HL-60 (cell line): ENCODE measurements around the gene HNRNPA0.

Source experiments
- DNase-seq, 2 experiments: peaks; one replicate each; pipeline ENCODE4 v3.0.0-alpha.2; 2010 to 2020; ENCODE audit warnings: low read depth in 1 of 2, low spot score in 1 of 2
- H3K27ac ChIP-seq: fragments of 250-450 bp; sonication (Bioruptor Pico); replicated peaks from 2 replicates; pipeline ENCODE4 v1.5.1; 2020; ENCODE audit warnings: mild to moderate bottlenecking, moderate library complexity
- H3K27me3 ChIP-seq: fragments of 250-450 bp; sonication (Bioruptor Pico); 2 replicates; pipeline ENCODE4 v1.5.1; 2021; ENCODE audit warnings: mild to moderate bottlenecking, moderate library complexity; ENCODE audit not compliant: insufficient read depth, poor library complexity, severe bottlenecking
- H3K4me3 ChIP-seq: replicated peaks from 2 replicates; pipeline ENCODE4 v1.5.1; 2011; ENCODE audit warnings: mild to moderate bottlenecking, control low read depth, low read length; ENCODE audit not compliant: insufficient read depth
- CTCF ChIP-seq: IDR thresholded peaks from one replicate; pipeline ENCODE4 v1.5.1; 2011; ENCODE audit warnings: low read length, control low read depth, inconsistent platforms; ENCODE audit not compliant: insufficient read depth
- GABPA ChIP-seq: IDR thresholded peaks from 2 replicates; pipeline ENCODE4 v1.6.1; 2012; ENCODE audit warnings: low read depth
- POLR2AphosphoS5 ChIP-seq: IDR thresholded peaks from 2 replicates; pipeline ENCODE4 v1.6.1; 2012; ENCODE audit warnings: low read depth
- REST ChIP-seq: IDR thresholded peaks from 2 replicates; pipeline ENCODE4 v1.6.1; 2012; ENCODE audit warnings: low read depth; ENCODE audit not compliant: insufficient replicate concordance
- SPI1 ChIP-seq: IDR thresholded peaks from 2 replicates; pipeline ENCODE4 v1.6.1; 2012; ENCODE audit warnings: low read depth, mild to moderate bottlenecking, borderline replicate concordance

HNRNPA0 gene

GRCh38 chr5:137733922-137734321 is 20.2 kb downstream of the HNRNPA0 start:
- H3K27me3 ChIP-seq, result no peaks in the 10 kb centered on the region
- no peak overlapping the region for H3K4me3 ChIP-seq
- H3K27ac ChIP-seq, result no peak overlapping the region
- DNase-seq, result no peak
- no peak for TF ChIP-seq CTCF
- no peak for TF ChIP-seq POLR2AphosphoS5
- no peak for TF ChIP-seq GABPA
- TF ChIP-seq REST, result no peak
- TF ChIP-seq SPI1, result no peak

- DNase-seq, result no peak
- H3K4me3 ChIP-seq, result no peak overlapping the region
- H3K27ac ChIP-seq, result no peak overlapping the region
- no peaks in the 10 kb centered on the region for H3K27me3 ChIP-seq
- TF ChIP-seq CTCF (no peak), POLR2AphosphoS5 (no peak), GABPA (no peak), SPI1 (no peak), REST (no peak)
Measured at GRCh38 chr5:137733006-137733405, 21.2 kb downstream of the HNRNPA0 start.

- no peaks in the 10 kb centered on the region for H3K27me3 ChIP-seq
- TF ChIP-seq SPI1 (no peak), CTCF (no peak), REST (no peak), GABPA (no peak), POLR2AphosphoS5 (no peak)
- no peak overlapping the region for H3K27ac ChIP-seq
- DNase-seq, result no peak
- H3K4me3 ChIP-seq, result no peak overlapping the region
Measured at GRCh38 chr5:137731176-137731575, 23.0 kb downstream of the HNRNPA0 start.
